HG02938 (cell line): ENCODE data around the gene GAS7.
A peak's percentile ranks its signal among the peaks of the same experiment; 100 is the strongest.
"Not testable (repeated sequence)": the region's sequence is repeated elsewhere in the genome, so short reads cannot be mapped to it uniquely, and the experiment has no call there.

Experiments used
- ATAC-seq: cut with Tn5 transposase; IDR thresholded peaks from one replicate; pipeline ENCODE4 v1.9.1; 2021; ENCODE audit warnings: mild to moderate bottlenecking, moderate library complexity; ENCODE audit not compliant: unreplicated experiment

Gene GAS7

GRCh38 chr17:10114931-10115535, 83.4 kb downstream of the GAS7 start:
- peak; percentile 39 for ATAC-seq

GRCh38 chr17:10112962-10113361, 85.4 kb downstream of the GAS7 start:
- no peak for ATAC-seq

DNA sequence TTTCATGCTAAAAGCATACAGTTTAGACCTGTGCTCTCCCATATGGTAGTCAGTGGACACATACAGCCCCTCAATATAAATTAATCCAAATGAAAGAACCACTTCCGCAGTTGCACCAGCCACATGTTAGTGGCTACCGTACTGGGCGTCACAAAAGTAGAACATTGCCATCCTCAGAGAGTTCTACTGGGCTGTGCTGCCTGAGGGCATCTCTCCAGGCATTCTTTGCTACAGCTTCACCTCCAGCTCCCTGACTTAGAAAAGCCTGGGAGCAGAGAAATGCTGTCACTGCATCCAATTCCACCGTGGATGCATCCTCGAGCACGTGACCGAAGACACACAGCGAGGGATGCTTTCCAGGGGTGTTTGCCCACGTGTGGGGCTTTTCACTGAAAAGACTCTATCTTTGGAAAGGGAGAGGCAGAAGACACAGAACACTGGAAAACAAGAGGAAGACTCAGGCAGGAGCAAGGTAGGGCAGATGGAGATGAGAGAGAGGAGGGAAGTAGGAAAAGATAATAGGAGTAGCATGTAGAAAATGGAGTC, 86.4 kb downstream of the GAS7 start:
- no peak for ATAC-seq

DNA sequence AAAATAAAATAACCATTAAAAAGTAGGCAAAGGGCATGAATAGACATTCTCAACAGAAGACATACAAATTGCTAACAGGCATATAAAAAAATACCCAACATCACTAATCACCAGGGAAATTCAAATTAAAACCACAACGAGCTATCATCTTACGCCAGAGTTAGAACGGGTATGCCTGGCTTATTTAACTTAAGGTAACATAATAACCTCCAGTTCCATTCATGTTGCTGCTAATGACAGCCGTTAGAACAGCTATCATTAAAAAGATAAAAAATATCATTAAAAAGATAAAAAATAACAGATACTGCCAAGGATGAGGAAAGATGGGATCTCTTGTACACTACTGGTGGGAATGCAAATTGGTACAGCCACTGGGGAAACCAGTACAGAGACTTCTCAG, 89.3 kb downstream of the GAS7 start:
- no peak for ATAC-seq

GRCh38 chr17:10107316-10108165, 90.9 kb downstream of the GAS7 start:
- ATAC-seq: no peak

DNA sequence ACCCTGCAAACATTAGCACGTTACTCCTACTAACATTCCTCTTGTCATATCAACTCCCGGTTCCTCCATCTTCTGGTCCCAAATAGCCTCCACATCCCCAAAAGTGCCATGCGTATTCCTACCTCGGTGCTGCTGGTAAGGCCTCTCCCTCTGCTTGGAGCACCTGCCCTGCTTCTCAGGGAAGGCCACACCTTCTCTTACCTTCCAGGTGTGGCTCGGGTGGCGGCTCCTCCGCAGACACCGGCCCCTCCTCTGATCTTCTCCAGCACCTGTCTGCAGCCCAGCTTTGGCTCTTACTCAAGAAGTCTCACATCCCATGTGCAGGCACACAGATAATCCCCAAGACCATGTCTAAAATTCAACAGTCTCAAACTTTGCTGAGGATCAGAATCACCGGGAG, 92.3 kb downstream of the GAS7 start:
- no peak for ATAC-seq

DNA sequence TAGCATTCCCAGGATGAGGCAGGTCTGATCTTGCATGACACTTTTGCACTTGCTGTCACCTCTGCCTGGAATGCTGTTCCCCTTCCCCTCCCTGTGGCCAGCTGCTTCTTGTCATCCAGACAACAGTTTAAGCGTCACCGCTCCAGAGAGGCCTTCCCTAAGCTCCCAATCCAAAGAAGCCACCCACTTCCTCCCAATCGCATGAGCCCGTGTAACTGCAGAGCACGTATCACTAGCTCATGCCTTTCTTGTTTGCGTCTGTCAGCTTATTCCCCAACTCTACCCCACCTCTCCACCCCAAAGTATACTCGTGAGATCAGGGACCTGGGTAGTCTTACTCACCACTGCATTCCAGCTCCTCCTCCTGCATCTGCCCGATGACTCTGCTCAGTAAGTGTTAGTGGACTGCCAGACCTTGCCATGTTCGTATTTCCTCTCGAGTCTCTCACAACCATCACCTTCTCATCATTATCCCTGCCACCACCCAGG, 92.8 kb downstream of the GAS7 start:
- ATAC-seq: no peak

DNA sequence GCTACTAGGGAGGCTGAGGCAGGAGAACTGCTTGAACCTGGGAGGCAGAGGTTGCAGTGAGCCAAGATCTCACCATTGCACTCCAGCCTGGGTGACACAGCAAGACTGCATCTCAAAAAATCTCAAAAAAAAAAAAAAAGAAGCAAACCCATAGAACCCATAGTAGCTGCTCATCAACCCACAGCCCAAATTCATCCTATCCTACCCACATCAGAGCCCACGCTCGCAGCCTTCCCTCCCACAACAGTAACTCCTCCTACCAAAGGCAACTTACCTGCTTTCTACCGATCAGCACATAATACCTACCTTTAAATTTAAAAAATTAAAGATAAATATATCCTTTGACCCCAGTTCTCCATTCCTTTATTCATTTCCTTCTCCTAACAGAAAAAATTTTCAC, 94.7 kb downstream of the GAS7 start:
- ATAC-seq: no peak

DNA sequence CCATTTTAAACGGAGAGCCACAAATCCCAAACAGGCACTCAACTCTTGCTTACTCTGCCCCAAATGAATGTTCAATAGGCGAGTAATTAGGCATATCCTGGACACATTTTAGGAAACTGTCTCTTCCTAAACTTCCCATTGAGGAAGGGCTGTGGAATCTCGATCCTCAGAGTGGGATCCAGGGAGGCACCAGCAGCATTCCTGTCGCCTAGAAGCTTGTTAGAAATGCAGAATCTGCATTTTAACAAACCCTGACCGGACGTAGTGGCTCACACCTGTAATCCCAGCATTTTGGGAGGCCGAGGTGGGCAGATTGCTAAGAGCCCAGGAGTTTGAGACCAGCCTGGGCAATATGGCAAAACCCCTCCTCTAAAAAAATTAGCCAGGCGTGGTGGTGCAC, 95.6 kb downstream of the GAS7 start:
- ATAC-seq: no peak

GRCh38 chr17:10099051-10099571, 99.3 kb downstream of the GAS7 start:
- ATAC-seq: no peak

GRCh38 chr17:10096596-10096995, 101.8 kb downstream of the GAS7 start:
- no peak for ATAC-seq

DNA sequence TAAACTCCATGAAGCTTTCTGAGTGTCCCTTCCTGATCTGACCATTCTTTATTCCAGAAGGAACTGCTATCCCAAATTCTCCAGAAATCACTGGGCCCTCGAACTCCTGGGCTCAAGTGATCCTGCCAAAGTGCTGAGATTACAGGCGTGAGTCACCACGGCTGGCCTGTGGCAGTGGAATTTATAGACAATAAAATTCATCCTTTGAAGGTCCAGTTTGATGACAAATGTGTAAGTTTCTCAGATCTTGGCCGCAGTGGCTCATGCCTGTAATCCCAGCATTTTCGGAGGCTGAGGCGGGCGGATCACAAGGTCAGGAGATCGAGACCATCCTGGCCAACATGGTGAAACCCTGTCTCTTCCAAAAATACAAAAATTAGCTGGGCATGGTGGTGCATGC, 103.1 kb downstream of the GAS7 start:
- ATAC-seq: not testable (repeated sequence)

DNA sequence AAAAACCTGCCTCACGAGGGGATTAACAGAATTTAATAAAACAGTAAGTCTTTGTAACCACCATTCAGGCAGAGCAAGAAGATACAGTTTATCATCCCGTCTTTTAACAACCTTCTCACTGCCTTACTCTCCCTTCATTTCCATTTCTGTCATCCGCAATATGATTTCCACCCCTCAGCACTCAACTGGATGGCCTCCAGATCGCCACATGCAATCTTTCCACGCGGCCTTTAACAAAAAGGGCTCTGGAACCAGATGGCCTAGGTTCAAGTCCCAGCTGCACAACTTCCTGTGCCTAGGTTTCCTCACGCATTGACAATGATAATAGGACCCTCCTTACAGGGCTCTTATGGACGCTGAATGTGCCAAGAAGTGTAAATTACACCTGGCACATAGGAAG, 103.6 kb downstream of the GAS7 start:
- no peak for ATAC-seq

DNA sequence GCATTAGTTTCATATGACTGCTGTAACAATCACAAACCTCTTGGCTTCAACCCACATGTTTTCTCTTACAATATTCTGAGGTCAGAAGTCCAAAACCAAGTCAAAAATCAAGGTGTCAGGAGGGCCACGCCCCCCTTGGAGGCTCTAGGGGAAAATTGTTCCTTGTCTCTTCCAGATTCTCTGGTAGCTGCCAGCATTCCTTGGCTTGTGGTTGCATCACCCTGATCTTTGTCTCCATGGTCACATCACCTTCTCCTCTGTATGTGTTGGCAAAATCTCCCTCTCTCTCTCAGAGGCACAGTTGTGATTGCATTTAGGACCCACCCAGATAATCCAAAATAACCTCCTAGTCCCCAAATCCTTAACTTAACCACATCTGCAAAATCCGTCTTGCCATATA, 105.8 kb downstream of the GAS7 start:
- ATAC-seq: no peak

- ATAC-seq: no peak
Observed at GRCh38 chr17:10091046-10091445, 107.4 kb downstream of the GAS7 start.

GRCh38 chr17:10089196-10089804, 109.1 kb downstream of the GAS7 start:
- ATAC-seq: no peak

- ATAC-seq: no peak
Observed at GRCh38 chr17:10088444-10088843, 110.0 kb downstream of the GAS7 start.

GRCh38 chr17:10087355-10087754, 111.1 kb downstream of the GAS7 start:
- ATAC-seq: no peak

- ATAC-seq: no peak
Observed at GRCh38 chr17:10083864-10084263, 114.5 kb downstream of the GAS7 start.

DNA sequence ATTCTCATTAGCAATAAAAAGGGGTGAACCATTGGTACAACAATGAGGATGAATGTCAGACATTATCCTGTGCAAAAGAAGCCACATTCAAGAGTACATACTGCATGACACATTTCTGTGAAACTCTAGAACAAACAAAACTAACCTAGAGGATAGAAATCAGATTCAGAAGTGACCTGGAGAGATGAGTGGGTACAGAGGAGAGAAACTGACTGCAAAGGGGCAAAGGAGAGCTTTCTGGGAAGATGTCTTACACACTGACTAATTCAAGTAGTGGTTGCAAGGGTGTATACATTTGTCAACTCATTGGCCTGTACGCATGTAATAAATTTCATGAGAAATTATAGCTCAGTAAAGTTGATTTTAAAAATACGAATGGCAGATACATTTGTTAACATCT, 115.6 kb downstream of the GAS7 start:
- ATAC-seq: no peak

GRCh38 chr17:10081571-10082169, 116.7 kb downstream of the GAS7 start:
- no peak for ATAC-seq
